ENCODE data around the gene LTN1.

- no peak for TF ChIP-seq CTCF (IDR thresholded peaks at IDR 0.05)
- TF ChIP-seq POLR2AphosphoS5 (IDR thresholded peaks at IDR 0.05; ENCODE audit: low read depth, low read length): no peak
- no peak for TF ChIP-seq EP300 (IDR thresholded peaks at IDR 0.05; ENCODE audit: borderline replicate concordance in 1 of 2, low read depth in 1 of 2, low read length in 1 of 2)
- TF ChIP-seq YY1 (IDR thresholded peaks at IDR 0.05; ENCODE audit: low read depth): no peak
- no peak for TF ChIP-seq GABPA (IDR thresholded peaks at IDR 0.05; ENCODE audit: low read depth)
- no peak for TF ChIP-seq CHD2 (IDR thresholded peaks at IDR 0.05; ENCODE audit: low read length, partially characterized antibody)
- no peak for TF ChIP-seq GATA2 (CRISPR knock-in tag; IDR thresholded peaks at IDR 0.05)
- no peak for TF ChIP-seq RCOR1 (IDR thresholded peaks at IDR 0.05; ENCODE audit: low read length)
Observed at GRCh38 chr21:28979092-28979491, 13.6 kb downstream of the LTN1 start.

Measured in SK-N-SH (cell line).